ENCODE measurements around the gene UBE2E2. TPM values are rescaled to one million over a fixed set of nuclear protein-coding genes. Genes with fewer than 3 reads are reported as not detected.

UBE2E2 gene
- total RNA-seq, 2 experiments from 2014 or later = 14.1 to 20.2 TPM

GRCh38 chr3:23193831-23194230 lies 9.3 kb upstream of the UBE2E2 start:
- no peaks in the 10 kb centered on the region for H3K9me3 Mint-ChIP-seq
- H3K4me3 Mint-ChIP-seq = no peak overlapping the region
- H3K4me1 ChIP-seq (ENCODE audit: insufficient read depth, low read length) = no peaks in the 10 kb centered on the region
- H3K27ac ChIP-seq (ENCODE audit: low read depth in 1 of 2, low read length in 2 of 2) = no peak overlapping the region
- H3K36me3 ChIP-seq (ENCODE audit: insufficient read depth, low read length) = no peaks in the 10 kb centered on the region
- no peaks in the 10 kb centered on the region for H3K36me3 Mint-ChIP-seq (ENCODE audit: low read depth)
- TF ChIP-seq CTCF (IDR thresholded peaks at IDR 0.05) = no peak
- no peaks in the 10 kb centered on the region for H3K27me3 ChIP-seq (ENCODE audit: control insufficient read depth in 1 of 2, insufficient read depth in 2 of 2, low read length in 2 of 2)
- H3K9me3 ChIP-seq (ENCODE audit: control insufficient read depth in 1 of 2, insufficient read depth in 1 of 2, low read length in 2 of 2) = no peaks in the 10 kb centered on the region
- ATAC-seq (ENCODE audit: poor library complexity) = no peak
- no peak for DNase-seq
- POLR2A ChIA-PET = no interaction called here
- H3K27me3 Mint-ChIP-seq = no peaks in the 10 kb centered on the region
- no peak overlapping the region for H3K4me3 ChIP-seq (ENCODE audit: low read length)
- intact Hi-C loops (cut with DNase I, micrococcal nuclease) = no loop called here
- H3K4me1 Mint-ChIP-seq (ENCODE audit: low read depth) = no peaks in the 10 kb centered on the region
- CTCF ChIA-PET = no interaction called here
- no peak overlapping the region for H3K27ac Mint-ChIP-seq

GRCh38 chr3:23198801-23199200 lies 4.3 kb upstream of the UBE2E2 start:
- TF ChIP-seq CTCF (IDR thresholded peaks at IDR 0.05) = no peak
- Mint-ChIP-seq H3K27ac (no peak overlapping the region), H3K4me1 (ENCODE audit: low read depth) (peaks cover 12% of the 10 kb centered on the region), H3K9me3 (no peaks in the 10 kb centered on the region), H3K36me3 (ENCODE audit: low read depth) (peaks cover 4% of the 10 kb centered on the region), H3K4me3 (no peak overlapping the region), H3K27me3 (peaks cover 12% of the 10 kb centered on the region)
- no peak overlapping the region for H3K4me3 ChIP-seq (ENCODE audit: low read length)
- no peak overlapping the region for H3K27ac ChIP-seq (ENCODE audit: low read depth in 1 of 2, low read length in 2 of 2)
- H3K9me3 ChIP-seq (ENCODE audit: control insufficient read depth in 1 of 2, insufficient read depth in 1 of 2, low read length in 2 of 2) = no peaks in the 10 kb centered on the region
- peaks cover 0 to 2% of the 10 kb centered on the region in 2 experiments for H3K27me3 ChIP-seq (ENCODE audit: control insufficient read depth in 1 of 2, insufficient read depth in 2 of 2, low read length in 2 of 2)
- intact Hi-C loops (cut with DNase I, micrococcal nuclease) = no loop called here
- H3K4me1 ChIP-seq (ENCODE audit: insufficient read depth, low read length) = peaks cover 9% of the 10 kb centered on the region
- DNase-seq (no peak), ATAC-seq (ENCODE audit: poor library complexity) (no peak)
- no peaks in the 10 kb centered on the region for H3K36me3 ChIP-seq (ENCODE audit: insufficient read depth, low read length)
- CTCF ChIA-PET = no interaction called here
- POLR2A ChIA-PET = no interaction called here

- Mint-ChIP-seq H3K27me3 (peaks cover 15% of the 10 kb centered on the region), H3K4me1 (ENCODE audit: low read depth) (peaks cover 21% of the 10 kb centered on the region), H3K27ac (no peak overlapping the region), H3K9me3 (no peaks in the 10 kb centered on the region), H3K36me3 (ENCODE audit: low read depth) (peaks cover 9% of the 10 kb centered on the region), H3K4me3 (peak overlapping the region; percentile 2)
- H3K27ac ChIP-seq (ENCODE audit: low read depth in 1 of 2, low read length in 2 of 2) = no peak overlapping the region
- ChIA-PET POLR2A (no interaction called here), CTCF (no interaction called here)
- peaks cover 0 to 2% of the 10 kb centered on the region in 2 experiments for H3K27me3 ChIP-seq (ENCODE audit: control insufficient read depth in 1 of 2, insufficient read depth in 2 of 2, low read length in 2 of 2)
- peaks cover 10% of the 10 kb centered on the region for H3K4me1 ChIP-seq (ENCODE audit: insufficient read depth, low read length)
- DNase-seq = no peak
- TF ChIP-seq CTCF (IDR thresholded peaks at IDR 0.05) = no peak
- no peak overlapping the region for H3K4me3 ChIP-seq (ENCODE audit: low read length)
- no peaks in the 10 kb centered on the region for H3K9me3 ChIP-seq (ENCODE audit: control insufficient read depth in 1 of 2, insufficient read depth in 1 of 2, low read length in 2 of 2)
- intact Hi-C loops (cut with DNase I, micrococcal nuclease) = loop anchor here in 1 of 2 experiments (5.0 to 10.0 kb wide), 2 partner anchors 603 to 745 kb away; partner anchors contain the start of gene NR1D2
- H3K36me3 ChIP-seq (ENCODE audit: insufficient read depth, low read length) = no peaks in the 10 kb centered on the region
- ATAC-seq (ENCODE audit: poor library complexity) = no peak
These were observed 3.5 kb upstream of the UBE2E2 start for GRCh38 chr3:23199649-23200048.

Measured in CD4-positive, alpha-beta T cell (primary cell).